Measurements from ENCODE around the gene FSD1L.

DNA sequence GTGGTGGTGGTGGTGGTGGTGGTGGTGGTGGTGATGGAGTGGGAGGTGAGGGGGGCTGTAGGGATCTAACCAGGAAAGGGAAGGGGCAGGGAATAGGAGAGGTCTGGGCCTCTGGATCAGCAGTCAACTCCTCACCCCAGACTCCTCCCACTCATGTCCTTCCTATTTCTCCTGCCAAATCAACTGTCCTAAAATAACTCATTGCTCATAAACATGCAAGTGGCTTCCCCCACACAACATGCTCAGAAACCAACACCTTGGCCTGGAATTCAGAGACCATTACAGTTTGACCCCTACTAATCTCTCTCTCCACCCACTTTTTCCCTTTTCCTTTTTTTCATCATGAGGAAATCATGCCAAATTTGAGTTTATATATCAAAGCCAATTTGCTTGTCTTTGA is 8.4 kb upstream of the FSD1L start:
- TF ChIP-seq, protein P1, sequence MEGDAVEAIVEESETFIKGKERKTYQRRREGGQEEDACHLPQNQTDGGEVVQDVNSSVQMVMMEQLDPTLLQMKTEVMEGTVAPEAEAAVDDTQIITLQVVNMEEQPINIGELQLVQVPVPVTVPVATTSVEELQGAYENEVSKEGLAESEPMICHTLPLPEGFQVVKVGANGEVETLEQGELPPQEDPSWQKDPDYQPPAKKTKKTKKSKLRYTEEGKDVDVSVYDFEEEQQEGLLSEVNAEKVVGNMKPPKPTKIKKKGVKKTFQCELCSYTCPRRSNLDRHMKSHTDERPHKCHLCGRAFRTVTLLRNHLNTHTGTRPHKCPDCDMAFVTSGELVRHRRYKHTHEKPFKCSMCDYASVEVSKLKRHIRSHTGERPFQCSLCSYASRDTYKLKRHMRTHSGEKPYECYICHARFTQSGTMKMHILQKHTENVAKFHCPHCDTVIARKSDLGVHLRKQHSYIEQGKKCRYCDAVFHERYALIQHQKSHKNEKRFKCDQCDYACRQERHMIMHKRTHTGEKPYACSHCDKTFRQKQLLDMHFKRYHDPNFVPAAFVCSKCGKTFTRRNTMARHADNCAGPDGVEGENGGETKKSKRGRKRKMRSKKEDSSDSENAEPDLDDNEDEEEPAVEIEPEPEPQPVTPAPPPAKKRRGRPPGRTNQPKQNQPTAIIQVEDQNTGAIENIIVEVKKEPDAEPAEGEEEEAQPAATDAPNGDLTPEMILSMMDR (IDR thresholded peaks at IDR 0.05), result no peak
- no peak for TF ChIP-seq ZFX (IDR thresholded peaks at IDR 0.05; ENCODE audit: borderline replicate concordance)

Data from 22Rv1 (cell line).